Suppressor macrophage treated with lipopolysaccharide for 4 hours (primary cell): ENCODE results near the gene HAUS6.
A peak's percentile ranks its signal among the peaks of the same experiment; 100 is the strongest.
"Not testable (repeated sequence)": the region's sequence is repeated elsewhere in the genome, so short reads cannot be mapped to it uniquely, and the experiment has no call there.

Experiments used
- DNase-seq: peaks from one replicate; pipeline ENCODE4 v3.0.0-alpha.2; 2020

Gene HAUS6

DNA sequence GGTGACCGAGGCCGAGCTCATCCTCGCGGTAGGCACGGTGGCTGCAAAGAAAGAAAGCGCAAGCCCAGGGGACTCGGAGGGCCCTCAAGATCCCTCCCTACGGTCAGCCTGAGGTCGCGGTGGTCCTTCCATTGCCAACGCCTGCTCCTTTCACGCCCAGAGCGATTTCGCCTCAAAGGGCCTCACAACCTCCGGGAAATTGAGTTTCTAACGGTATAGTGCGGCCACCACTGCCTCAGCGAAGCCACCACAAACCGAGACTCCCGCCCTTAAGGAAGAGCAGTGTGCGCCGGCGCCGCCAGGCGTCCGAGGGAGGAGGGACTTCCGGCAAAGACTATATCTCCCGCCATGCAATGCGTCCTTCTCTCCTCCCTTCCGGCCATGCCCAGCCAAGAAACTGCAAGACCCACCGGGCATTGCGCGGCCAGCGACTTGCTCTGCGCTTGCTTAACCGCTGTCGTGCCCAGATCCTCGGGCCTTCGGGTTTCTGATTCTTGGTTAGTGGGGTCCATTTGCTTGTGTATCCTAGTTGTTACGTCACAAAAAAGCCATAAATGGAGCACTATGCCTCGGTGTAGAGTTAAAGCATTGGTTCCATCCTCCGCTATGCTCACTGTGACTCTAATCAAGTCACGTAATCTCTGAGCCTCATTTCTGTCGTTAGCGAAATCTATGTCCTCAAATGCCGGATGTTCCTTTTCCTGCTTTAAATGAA, at the start of gene HAUS6:
HAUS6 (minus strand) TSS at position 274 of the 715 bp plus-strand sequence; CDS start at position 21, 253 bp downstream.
- DNase-seq: peak; percentile 98

DNA sequence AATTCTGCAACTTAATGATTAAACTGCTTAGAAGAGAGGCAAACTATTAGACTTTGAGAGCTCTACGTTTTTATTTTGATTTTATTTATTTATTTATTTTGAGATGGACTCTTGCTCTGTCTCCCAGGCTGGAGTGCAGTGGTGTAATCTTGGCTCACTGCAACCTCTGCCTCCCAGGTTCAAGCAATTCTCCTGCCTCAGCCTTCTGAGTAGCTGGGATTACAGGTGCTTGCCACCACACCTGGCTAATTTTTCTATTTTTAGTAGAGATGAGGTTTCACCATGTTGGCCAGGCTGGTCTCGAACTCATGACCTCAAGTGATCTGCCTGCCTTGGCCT, 49.4 kb upstream of the HAUS6 start:
- DNase-seq: not testable (repeated sequence)

DNA sequence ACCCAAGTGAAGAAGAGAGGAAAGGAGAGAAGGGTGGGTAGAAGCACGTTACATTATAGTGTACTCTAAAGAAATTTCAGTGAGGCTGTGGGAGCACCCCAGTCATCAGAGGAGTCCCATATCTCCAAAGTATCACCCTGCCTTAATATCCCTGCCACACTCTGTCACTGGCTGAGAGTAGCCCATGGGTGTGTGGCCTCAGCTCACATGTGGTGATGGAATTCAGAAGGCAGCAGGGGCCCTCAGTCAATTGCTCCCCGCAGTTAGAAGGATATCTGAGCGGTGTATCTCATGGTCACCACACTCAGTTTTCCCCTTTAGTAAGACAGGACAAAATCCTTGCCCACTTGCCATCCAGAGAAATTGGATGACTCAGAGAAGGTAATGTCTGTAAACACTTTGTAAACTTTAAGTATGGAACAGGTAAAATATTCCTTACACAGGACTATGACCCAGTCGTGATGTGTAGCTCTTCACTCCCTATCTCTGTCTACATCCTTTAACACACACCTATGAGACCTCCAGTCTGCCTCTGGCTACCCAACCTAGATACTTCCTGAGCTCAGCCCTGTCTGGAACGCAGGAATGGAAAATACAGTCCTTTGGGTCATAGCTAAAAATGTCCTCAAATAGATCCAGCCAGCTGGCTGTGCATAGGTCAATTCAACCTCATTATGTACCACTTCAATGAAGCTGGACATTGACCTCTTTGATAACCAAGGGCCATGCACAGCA, 48.9 kb upstream of the HAUS6 start:
- no peak for DNase-seq

DNA sequence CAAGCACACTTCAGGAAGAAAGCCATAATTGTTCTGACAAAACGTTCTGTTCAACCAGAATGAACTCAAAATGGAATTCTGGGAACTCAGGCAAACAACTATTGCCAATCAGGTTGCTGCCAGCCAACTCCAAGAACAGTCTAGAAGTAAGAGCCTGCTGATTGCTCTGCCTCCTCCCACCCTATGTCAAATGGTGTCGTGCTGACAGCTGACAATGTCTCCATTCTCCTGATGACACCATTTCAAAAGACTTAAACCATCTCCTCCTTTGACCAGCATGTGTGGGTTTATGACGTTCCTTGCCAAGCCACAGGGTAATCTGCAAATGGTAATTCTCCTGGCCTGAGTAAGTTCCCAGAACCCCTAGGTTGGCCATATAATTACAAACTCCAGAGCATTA, 46.5 kb upstream of the HAUS6 start:
- peak; percentile 50 for DNase-seq

GRCh38 chr9:19148187-19148586, 45.5 kb upstream of the HAUS6 start:
- DNase-seq: no peak

- no peak for DNase-seq
These were observed 43.8 kb upstream of the HAUS6 start for GRCh38 chr9:19146441-19147024.

DNA sequence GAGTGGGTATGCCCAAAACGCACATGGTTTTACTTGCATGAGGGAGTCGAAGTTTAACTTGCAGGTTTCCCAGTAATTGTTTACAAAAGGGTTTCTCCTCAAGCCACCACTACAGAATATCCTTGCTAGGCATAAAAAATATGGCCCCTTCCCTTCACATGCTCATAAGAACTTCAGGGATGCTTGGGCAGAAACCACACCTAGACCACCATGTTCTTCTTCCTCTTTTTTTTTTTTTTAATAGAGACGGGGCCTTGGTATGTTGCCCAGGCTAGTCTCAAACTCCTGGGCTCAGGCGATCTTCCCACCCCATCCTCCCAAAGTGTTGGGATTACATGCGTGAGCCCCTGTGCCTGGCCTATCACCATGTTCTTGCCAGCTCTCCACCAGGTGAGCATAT, 43.2 kb upstream of the HAUS6 start:
- no peak for DNase-seq

- no peak for DNase-seq
These were observed 37.6 kb upstream of the HAUS6 start for GRCh38 chr9:19140259-19140658.

- no peak for DNase-seq
These were observed 35.4 kb upstream of the HAUS6 start for GRCh38 chr9:19138084-19138483.

DNA sequence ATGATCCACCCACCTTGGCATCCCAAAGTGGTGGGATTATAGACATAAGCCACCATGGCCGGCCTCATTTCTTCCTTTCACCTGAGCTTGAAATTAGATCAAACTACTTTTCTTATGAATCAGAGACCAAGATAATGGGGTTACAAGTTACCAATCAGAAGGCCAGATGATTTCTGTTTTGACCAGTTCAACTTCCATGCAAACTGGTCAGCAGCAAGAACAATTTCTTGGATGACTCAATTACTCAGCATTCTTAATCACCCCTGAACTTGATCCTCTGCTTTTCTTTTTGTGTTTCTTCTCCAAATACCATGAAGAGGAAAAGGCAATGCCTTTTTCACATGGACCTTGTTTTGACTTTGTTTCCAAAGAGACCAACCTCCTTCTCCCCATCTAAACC, 34.6 kb upstream of the HAUS6 start:
- DNase-seq: no peak

DNA sequence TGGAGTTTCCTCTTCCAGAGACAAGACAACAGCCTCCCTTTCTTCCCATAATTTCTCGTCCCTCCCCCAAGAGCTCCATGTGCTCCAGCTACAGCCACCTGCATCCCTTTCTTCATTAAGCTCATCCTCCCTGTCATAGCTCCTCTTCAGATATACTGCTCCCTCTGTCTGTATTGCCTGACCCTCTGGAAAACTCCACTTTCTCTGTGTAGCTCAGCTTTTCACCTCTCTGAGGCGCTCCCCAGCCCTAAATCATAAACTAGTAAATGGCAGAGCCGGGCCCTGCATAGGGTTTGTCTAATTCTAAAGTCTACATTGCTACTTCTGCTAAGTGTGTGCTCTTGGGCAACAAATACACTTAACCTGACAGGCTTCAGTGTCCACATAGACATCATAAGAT, 33.4 kb upstream of the HAUS6 start:
- no peak for DNase-seq

DNA sequence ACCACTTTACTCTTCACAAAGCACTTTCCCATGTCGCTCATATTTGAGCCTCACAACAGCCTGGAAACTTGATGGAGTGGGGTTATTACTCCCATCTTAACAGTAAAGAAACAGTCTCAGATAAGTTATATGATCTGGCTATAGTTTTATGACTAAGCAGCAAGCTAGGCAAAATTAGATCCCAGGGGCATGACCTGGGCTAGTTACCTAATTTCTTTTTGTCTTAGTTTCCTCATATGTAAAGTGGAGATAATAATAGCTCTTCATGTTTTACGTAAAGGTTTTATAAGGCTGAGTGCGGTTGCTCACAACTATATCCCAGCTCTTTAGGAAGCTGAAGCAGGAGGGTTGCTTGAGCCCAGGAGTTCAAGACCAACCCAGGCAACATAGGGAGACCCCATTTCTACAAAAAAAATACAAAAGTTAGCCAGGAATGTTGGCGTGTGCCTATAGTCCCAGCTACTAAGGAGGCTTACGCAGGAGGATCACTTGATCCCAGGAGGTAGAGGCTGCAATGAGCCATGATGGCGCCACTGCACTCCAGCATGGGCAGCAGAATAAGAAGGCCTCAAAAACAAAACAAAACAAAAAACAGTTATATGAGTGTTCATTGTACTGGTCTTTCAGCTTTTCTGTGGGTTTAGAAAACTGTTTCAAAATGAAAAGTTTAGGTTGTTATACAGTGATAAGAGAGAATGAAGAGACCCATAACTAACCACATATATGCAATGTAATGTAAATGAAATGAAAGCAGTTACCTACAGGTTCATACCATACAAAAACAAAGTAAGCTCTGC, 31.0 kb upstream of the HAUS6 start:
- DNase-seq: no peak

DNA sequence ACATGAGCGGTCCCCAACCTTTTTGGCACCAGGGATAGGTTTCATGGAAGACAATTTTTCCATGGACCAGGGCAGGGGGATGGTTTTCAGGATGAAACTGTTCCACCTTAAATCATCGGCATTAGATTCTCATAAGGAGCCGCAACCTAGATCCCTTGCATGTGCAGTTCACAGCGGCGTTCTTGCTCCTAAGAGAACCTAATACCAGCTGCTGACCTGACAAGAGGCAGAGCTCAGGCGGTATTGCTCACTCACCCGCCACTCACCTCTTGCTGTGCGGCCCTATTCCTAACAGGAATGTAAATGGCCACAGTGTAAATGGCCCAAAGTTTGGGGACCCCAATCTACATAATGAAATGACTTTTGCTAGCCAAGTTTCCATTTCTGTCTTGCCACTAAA, 27.7 kb upstream of the HAUS6 start:
- no peak for DNase-seq

- peak; percentile 39 for DNase-seq
These were observed 25.3 kb upstream of the HAUS6 start for GRCh38 chr9:19127871-19128500.

- no peak for DNase-seq
These were observed 21.7 kb upstream of the HAUS6 start for GRCh38 chr9:19124430-19124793.

- no peak for DNase-seq
These were observed 19.9 kb upstream of the HAUS6 start for GRCh38 chr9:19122490-19123042.

- no peak for DNase-seq
These were observed 18.2 kb upstream of the HAUS6 start for GRCh38 chr9:19120877-19121276.

GRCh38 chr9:19119801-19120440, 17.2 kb upstream of the HAUS6 start:
- no peak for DNase-seq

GRCh38 chr9:19119246-19119645, 16.5 kb upstream of the HAUS6 start:
- peak; percentile 35 for DNase-seq

DNA sequence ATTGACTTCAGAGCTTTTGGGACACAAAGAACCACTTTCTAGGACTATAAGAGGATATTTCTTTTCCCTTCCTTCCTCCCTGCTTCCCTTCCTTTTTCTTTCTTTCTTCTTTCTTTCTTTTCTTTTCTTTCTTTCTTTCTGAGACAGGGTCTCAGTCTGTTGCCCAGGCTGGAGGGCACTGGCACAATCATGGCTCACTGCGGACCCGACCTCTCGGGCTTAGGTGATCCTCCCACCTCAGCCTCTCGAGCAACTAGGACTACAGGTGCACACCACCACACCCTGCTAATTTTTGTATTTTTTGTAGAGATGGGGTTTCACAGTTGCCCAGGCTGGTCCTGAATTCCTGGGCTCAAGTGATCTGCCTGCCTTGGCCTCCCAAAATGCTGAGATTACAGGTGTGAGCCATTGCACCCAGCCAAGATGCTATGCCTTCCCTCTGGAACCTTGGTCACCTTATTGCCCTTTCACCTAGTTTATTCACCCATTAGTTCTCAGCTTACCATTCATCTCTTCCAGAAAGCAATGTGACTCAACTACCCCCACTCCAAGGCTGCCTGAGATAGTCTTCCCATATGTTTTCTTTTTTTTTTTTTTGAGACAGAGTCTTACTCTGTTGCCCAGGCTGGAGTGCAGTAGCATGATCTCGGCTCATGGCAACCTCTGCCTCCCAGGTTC, 14.5 kb upstream of the HAUS6 start:
- DNase-seq: no peak

- DNase-seq: no peak
These were observed 13.5 kb upstream of the HAUS6 start for GRCh38 chr9:19116107-19116790.
